Transverse colon (tissue), 4 donors: ENCODE measurements around the gene KIF21A.

Source experiments
- EP300 ChIP-seq: sonication (generic); formaldehyde crosslinking; IDR thresholded peaks from one replicate; pipeline ENCODE4 v1.6.1; 2017; ENCODE audit warnings: antibody characterized with exemption, low read depth
- POLR2A ChIP-seq: fragments of 450-650 bp; IDR thresholded peaks from one replicate; pipeline ENCODE4 v1.6.1; 2016; ENCODE audit warnings: antibody characterized with exemption, mild to moderate bottlenecking, moderate library complexity
- POLR2AphosphoS5 ChIP-seq, 3 donors: sonication (generic); formaldehyde crosslinking; IDR thresholded peaks; one replicate each; pipeline ENCODE4 v1.6.1; 2016; ENCODE audit warnings: antibody characterized with exemption in 3 of 3
- TF ChIP-seq, protein P1 (sequence below), 5 experiments: fragments of 200-600 bp in 3 of 5; fragments of 450-650 bp in 2 of 5; sonication (generic) in 3 of 5; IDR thresholded peaks; 1 replicate in 2 of 5; 2 replicates in 3 of 5; pipeline ENCODE4 v1.5.1; 2016 to 2017; ENCODE audit warnings: antibody characterized with exemption in 5 of 5, inconsistent platforms in 3 of 5, mild to moderate bottlenecking in 2 of 5, moderate library complexity in 1 of 5

DNA sequence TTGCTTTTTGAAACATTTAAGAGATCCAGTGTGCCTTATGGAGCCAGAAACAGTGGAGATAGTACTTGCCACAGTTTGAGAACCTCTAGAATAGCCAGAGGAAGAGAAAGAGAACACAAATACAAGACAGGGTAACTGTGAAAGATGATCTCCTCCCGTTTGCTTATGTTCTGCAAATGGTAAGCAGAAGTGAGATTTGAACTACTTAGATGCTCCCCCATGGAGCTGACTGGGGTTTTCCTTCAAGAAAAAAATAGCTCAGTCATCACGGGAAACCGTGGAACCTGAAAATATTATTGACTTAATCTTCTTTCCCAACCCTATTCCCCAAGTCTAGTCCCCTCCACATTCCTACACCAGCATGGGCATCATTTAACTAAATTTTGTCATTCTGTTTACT, 87.1 kb downstream of the KIF21A start:
- no peak for TF ChIP-seq POLR2A
- TF ChIP-seq, protein P1, sequence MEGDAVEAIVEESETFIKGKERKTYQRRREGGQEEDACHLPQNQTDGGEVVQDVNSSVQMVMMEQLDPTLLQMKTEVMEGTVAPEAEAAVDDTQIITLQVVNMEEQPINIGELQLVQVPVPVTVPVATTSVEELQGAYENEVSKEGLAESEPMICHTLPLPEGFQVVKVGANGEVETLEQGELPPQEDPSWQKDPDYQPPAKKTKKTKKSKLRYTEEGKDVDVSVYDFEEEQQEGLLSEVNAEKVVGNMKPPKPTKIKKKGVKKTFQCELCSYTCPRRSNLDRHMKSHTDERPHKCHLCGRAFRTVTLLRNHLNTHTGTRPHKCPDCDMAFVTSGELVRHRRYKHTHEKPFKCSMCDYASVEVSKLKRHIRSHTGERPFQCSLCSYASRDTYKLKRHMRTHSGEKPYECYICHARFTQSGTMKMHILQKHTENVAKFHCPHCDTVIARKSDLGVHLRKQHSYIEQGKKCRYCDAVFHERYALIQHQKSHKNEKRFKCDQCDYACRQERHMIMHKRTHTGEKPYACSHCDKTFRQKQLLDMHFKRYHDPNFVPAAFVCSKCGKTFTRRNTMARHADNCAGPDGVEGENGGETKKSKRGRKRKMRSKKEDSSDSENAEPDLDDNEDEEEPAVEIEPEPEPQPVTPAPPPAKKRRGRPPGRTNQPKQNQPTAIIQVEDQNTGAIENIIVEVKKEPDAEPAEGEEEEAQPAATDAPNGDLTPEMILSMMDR (IDR thresholded peaks at IDR 0.05) = no peak
- TF ChIP-seq EP300 = no peak
- no peak for TF ChIP-seq POLR2AphosphoS5 (IDR thresholded peaks at IDR 0.05)
